Esophagus muscularis mucosa (tissue), 3 donors: ENCODE data around the gene PRELID3B.

ENCODE experiments used
- CTCF ChIP-seq, 3 experiments: fragments of 200-600 bp in 2 of 3; fragments of 450-650 bp in 1 of 3; sonication (generic) in 2 of 3; IDR thresholded peaks; one replicate each; pipeline ENCODE4 v1.5.1; 2017 to 2019; ENCODE audit warnings: antibody characterized with exemption in 3 of 3, mild to moderate bottlenecking in 2 of 3, moderate library complexity in 1 of 3
- POLR2A ChIP-seq: fragments of 450-650 bp; IDR thresholded peaks from one replicate; pipeline ENCODE4 v1.6.1; 2017; ENCODE audit warnings: antibody characterized with exemption, moderate library complexity, mild to moderate bottlenecking, low read depth

- no peak for TF ChIP-seq POLR2A
- TF ChIP-seq CTCF (IDR thresholded peaks at IDR 0.05): no peak
Measured at GRCh38 chr20:59008715-59009336, 33.8 kb downstream of the PRELID3B start.
